Dedifferentiated amniotic fluid mesenchymal stem cell (primary cell): Measurements from ENCODE around the gene SLC39A11.
"Not testable (repeated sequence)": the region's sequence is repeated elsewhere in the genome, so short reads cannot be mapped to it uniquely, and the experiment has no call there.

ENCODE experiments used
- DNase-seq: peaks from one replicate; pipeline ENCODE4 v3.0.0-alpha.2; 2016; ENCODE audit errors: extremely low spot score

The SLC39A11 gene

DNA sequence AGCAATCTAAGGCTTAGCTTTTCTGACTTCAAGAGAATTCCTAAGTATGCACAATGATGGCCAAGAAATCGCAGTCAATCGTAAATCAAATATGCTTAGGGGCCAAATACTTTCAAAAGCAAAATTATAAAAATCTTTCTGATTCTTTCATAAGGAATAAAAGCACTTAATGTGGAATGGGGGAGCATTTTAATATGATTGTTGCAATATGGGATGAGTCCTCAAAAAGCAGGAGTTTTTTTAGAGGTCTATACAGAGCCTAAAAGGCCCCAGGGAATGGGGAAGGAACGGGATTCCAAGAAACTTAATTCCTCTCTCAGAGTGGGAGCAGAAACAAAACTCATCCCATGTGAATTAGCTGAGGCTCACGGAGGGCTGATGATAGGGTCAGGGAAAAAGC, 14.7 kb upstream of the SLC39A11 start:
- no peak for DNase-seq

DNA sequence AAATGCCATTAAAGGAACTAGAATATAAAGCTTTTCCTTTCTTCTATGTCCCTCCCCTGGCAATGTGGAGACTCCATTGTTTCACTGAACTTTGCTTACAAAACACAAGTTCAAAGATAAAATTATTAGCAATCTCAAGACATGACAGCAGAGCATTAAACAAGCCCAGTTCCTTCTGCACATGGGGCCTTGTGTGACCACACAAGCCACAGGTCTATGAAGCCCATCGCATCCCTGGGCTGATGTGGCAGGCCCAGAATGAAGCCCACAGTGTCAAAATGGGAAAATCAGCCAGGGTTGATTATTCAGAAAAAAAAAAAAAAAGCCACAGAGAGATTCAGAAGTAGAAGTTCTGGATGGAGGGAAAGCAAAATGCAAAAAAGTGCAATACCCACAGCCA, 12.9 kb upstream of the SLC39A11 start:
- no peak for DNase-seq

DNA sequence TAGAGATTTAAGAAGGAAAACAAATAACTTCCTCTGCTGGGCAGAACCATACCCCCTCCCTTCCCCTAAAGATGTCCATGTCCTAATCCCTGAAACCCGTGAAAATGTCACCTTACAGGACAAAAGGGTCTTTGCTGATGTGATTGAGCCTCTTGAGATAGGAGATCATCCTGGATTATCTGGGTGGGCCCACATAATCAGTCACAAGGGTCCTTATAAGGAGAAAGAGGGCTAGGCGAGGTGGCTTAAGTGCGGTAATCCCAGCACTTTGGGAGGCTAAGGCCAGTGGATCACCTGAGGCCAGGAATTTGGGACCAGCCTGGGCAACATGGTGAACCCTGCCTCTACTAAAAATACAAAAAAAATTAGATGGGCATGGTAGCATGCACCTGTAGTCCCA, 12.0 kb upstream of the SLC39A11 start:
- DNase-seq, result no peak

DNA sequence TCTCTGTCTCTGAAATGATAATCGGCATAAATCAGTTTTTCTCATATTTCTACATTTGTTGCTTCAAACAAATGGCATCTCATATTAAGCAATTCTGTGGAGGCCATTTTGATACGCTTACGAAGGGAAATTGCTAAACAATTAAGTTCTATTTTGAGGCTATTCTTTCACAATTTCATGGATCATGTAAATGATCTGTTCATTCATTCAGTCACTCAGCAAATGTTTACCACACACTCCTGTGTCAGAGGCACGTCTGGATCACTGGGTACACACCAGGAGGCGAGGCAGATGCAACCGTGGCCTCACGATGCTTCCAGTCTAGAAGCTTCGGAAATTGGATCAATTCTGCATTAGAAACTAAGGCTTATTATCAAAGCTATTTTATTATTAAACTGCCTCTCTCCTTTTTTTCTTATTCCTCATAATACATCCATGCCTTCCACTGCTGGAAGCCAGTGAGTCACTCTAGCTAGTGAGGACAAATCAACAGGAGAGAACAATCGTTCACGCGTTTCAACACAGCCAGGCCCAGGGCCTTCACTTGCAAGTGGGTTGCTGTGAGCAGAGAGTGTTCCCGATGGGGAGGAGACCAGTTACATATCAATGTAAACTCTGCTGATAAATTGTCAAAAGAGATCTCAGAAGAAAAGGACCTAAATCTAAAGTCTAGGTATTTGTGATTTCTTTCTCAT, 11.3 kb upstream of the SLC39A11 start:
- no peak for DNase-seq

DNA sequence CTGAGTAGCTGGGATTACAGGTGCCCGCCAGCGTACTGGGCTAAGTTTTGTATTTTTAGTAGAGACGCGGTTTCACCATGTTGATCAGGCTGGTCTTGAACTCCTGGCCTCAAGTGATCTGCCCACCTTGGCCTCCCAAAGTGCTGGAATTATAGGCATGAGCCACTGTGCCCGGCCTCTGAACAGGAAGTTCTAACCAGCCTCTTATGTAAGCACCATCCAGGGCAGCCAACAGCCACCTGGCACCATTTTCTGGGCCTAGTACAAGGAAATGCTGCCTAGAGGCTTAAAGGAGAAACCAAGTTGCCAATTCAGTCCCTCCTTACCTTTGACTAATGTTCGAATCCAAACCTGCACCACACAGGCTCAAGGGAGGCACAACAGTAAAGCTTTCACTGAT, 8.5 kb upstream of the SLC39A11 start:
- DNase-seq, result no peak

DNA sequence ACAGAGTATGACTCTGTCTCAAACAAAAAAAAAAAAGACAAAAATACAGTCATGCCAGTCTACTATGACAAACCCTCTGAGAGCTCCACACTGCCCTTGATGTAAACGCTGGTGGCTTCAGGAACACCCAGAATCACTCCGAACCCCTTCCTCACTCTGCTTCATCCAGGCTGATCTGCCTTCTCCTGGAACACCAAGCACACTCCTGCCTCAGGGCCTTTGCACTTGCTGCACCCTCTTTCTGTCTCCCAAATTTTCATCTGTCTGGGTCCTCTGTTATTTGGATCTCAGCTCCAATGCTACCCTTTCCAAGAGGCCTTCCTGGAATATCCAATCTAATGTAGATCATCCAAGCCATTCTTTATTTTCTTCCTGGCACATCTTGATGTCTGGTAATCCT, 7.9 kb upstream of the SLC39A11 start:
- no peak for DNase-seq

DNA sequence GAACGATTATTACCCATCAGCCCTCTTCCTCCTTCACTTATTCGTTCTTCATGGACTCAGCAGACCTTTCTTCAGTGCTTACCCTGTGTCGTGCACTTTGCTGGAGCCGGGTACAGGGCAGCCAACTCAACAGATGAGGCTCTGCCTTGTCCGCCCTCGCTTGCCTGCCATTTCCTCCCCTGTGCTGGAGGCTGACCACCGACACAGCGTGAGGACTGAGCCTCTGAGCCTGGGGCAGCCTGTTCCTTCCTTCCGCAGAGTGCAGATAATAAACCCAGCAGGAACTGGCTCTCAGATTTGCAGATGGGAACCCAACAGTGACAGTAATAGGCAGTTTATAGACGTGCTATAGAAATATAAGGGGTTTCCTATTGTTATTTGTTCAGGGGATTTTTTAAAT, 7.0 kb upstream of the SLC39A11 start:
- no peak for DNase-seq

DNA sequence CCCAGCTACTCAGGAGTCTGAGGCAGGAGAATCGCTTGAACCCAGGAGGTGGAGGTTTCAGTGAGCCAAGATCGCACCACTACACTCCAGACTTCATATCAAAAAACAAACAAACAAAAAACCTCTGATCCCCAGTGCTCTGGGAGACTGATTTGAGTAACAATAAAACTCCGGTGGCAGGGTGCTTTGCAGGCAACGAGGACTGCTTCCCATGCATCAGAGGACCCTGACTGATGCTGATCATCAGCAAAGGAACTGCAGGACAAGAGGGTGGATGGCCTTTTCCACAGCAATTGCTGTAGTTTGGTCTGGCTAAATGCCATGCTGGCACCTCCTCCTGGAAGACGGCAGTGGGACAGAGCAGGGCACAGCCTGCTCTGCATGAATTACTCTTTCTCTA, 6.4 kb upstream of the SLC39A11 start:
- no peak for DNase-seq

DNA sequence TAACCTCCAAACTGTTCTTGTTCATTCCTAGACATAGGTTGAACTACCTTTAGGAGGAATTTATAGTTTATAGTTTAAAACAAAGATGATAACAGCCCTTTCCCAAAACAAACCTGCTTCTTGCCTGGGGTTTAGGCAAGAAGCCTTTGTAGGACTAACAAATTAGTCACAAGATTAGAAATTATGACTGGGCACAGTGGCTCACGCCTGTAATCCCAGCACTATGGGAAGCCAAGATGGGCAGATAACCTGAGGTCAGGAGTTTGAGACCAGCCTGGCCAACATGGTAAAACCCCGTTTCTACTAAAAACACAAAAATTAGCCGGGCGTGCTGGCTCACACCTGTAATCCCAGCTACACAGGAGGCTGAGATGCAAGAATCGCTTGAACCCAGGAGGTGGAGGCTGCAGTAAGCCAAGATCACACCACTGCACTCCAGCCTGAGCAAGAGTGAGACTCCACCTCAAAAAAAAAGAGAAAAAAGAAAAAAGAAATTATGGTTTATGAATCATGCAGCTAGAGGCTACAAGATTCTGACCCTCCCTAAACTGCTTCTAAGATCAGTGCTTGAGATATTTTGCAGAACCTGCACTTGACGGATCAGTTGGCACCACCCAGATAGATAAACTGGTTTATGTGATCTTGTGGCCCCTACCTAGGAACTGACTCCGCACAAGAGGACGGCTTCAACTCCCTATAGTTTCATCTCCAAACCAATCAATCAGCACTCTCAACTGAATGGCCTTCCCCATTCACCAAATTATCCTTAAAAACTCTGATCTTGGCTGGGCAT, 5.7 kb upstream of the SLC39A11 start:
- DNase-seq, result not testable (repeated sequence)

DNA sequence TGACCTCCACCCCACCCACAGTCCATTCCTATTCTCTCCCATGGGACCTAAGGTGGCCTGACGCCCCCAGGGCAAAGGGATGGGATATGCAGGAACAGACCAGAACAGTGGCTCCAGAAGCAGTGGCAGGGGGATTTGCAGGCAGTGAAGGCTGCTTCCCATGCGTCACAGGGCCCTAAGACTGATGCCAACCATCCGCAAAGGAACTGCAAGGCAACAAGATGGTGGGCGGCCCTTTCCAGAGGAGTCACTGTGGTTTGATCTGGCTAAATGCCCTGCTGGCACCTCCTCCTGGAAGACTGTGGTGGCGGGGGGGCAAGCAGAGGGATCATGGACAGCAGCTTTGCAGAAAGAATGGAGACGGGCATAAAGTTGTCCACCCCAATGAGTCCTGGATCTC, 4.4 kb upstream of the SLC39A11 start:
- DNase-seq, result no peak

DNA sequence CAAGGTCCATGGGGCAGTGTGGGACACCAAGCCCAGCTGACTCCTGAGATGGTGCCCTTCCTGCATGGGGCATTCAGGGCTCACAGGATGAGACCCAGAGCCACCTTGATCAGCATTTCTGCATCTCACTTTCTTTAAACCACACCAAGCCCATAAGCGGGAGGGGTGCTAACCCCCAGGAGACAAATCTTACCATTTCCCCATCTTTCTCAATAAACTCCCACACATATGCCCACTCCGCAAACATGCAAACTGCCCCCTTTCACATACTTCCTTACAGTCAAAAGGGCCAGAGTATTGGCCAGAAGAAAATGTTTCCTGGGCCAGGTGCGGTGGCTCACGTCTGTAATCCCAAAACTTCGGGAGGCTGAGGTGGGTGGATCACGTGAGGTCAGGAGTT, 3.7 kb upstream of the SLC39A11 start:
- DNase-seq, result no peak

DNA sequence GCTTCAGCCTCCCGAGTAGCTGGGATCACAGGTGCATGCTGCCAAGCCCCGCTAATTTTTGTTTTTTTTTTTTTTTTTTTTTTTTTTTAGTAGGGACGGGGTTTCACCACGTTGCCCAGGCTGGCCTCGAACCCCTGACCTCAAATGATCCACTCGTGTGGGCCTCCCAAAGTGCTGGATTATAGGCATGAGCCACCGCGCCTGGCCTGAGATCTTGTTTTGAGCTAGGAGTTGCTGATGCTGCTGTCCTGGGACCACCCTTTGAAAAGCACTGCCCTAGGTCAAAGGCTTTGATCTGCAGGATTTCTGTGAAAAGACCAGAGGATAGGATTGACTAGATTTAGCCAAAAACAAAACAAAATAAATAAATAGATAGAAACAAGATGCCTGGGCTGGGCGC, 798 bp upstream of the SLC39A11 start:
- no peak for DNase-seq

DNA sequence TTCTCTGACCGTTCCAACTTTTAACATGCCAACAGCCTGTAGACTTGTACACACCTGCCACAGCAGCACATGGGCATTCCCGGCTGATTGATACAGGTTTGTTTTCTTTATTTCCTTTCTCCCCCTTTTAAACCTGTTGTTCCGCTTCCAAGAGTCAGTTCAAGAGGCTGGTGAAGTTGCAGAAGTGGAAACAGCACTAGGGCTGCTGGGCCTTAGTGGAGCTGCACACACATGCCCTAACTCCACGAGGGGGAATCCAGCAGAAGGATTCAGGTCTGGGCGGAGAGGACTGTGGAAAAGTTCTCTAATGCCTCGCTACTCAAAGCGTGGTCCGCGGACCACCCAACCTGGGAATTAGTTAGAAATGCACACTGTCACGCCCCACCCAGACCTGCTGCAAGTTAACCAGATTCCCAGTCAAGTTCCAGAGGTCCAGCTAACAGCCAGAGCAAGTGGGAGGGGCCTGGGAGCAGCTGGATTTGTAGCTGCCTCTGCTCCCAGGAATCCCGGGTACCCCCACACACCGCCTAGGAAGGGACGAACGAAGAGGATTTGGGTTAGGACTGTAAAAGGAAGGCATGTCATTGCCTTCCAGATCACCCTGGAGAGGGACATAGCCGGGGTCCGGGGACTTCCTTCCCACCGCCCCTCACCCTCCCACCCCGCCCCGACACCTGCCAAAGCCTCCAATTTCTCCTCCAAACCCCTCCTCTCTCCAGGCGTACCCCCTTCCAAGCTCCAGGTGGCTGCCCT, 542 bp downstream of the SLC39A11 start:
- no peak for DNase-seq

DNA sequence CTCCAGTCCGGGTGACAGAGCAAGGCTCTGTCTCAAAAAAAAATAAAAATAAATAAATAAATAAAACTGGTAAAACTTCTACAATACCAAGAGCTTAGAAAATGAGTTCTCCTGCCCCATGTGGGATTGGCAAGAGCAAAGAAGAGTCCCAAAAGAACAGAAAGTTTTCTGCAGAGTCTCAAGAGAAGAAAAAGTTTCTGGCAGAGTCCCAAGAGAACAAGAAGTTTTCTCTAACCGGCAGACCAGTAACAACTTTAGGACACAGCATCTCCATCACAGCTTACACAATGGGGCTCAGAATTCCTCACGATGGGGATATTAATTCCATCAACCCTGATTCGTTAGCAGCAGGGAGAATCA, 1.1 kb downstream of the SLC39A11 start:
- no peak for DNase-seq

DNA sequence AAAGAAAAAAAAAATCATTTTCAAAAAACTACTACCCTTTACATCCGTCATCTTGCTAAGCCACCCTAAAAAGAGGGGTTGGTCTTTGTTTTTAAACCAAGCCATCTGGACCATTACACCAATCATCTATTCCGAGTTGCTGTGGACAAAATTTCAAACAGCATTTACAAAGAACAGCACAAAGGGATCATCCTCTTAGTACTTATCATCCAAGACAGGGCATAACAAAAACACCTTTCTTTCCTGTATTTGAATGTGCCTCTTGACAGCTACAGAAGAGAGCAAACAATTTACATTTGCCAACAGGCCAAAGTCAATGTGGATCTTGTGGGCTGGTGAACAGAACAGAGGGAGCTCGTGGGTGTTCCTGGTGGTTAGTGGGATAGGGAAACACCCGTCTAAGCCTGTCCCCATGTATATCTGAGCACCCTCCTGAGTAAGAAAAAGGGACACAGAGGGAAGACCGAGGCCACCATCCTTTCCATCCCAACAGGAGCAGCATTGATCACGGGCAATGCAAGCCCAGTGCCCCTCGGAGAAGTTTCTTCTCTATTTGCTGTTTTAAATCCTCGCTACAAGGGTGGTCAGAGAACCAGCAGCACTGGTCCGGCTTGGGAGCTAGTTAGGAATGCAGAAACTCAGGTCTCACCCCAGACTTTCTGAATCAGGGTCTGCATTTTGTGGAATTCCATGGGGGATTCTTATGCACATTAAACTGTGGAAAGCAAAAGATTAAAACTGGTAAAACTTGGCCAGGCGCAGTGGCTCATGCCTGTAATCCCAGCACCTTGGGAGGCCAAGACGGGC, 1.9 kb downstream of the SLC39A11 start:
- no peak for DNase-seq

DNA sequence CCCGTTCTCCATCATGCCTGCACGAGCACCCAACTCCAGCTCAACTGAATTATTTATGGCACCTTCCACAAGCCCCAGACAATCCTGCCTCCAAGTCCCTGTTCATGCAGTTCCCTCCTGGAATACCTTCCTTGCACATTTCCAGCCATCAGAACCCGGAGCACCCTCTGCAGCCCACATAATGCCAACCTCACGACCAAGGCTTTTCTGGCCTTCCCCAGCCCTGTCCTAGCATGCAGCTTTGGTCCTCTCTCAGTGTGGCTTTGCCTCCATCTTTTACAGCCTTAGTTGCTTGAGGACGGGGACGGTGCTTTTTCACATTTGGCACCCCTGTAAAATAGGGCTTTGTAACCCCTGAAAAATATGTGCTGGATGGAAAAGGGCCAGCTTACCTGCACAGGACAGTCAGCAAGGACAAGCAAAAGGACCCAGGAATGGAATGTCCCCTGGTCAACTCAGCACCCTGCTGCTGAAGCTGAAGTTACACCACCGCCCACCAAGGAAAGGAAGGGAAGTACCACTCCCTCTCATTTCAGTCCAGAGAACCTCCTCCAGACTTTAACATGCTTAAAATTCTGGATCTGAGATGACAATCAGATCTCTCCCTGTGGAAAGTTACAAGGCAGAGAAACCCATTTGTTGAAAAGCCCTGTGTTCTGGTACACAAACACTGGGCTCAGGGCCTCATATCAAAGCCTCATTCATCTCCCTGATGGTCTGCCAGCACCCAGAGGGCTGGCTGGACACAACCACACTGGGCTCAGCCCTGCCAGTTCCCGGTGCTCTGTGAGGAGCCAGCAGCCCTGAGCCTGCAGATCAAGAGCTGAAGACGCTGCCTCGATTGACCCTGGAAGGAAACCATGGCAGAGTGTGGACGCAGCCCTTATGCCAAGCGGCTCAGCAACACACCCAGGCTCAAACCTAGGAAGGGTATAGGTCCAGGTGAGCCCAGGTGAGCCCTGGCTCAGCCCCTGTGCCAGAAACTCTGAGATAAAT, 2.9 kb downstream of the SLC39A11 start:
- DNase-seq, result no peak

DNA sequence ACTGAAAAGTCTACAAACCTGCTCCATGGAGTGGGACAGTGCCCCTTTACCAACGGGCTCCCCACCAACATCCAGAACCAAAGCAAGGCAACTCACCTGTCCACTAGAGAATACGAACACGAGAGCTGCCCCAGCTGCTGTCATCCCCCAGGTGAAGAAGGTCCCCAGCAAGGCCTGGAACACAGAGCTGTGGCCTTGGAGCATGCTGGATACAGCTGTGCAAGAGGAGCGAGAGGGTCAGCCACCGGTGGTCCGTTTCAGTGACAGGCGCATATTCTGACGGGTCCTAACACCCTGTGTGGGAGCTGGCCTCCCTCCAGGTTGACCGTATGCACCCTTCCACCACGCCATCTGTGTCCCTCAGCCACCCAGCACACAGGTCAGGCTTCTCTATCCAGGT, 3.9 kb downstream of the SLC39A11 start:
- no peak for DNase-seq

DNA sequence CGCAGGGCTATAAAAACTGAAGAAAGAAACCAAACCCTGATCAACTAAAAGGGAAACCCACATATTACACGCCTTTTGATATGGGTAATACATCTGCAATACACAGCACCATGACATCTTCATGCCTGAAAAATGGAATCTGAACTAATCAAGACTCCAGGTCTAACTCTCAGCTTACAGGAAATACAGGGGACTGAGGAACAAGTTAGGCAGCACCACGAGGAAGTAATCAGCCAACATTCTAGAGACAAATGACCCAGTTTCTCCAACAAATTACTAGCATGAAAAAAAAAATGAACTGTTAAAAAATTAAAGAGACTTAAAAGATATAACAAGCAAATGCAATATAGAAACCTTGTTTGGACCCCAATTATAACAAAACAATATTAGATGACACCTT, 9.1 kb downstream of the SLC39A11 start:
- DNase-seq, result no peak

DNA sequence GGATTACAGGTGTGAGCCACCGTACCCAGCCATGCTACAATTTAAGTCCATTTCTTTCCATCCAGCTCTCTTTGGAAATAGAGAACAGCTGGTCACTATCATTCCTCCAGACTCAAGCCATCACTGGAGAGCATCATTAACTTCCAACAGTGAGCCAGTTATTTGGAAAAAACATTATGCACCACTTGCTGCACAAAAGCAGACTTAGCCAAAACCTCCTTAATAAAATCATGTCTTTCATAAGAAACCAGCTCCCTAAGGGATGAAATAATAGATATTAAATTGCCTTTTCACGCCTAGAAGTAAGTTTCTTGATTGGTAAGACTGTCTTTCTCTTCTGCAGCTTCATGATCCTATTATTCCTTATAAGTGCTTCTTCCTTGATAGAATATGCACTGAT, 17.9 kb downstream of the SLC39A11 start:
- no peak for DNase-seq

DNA sequence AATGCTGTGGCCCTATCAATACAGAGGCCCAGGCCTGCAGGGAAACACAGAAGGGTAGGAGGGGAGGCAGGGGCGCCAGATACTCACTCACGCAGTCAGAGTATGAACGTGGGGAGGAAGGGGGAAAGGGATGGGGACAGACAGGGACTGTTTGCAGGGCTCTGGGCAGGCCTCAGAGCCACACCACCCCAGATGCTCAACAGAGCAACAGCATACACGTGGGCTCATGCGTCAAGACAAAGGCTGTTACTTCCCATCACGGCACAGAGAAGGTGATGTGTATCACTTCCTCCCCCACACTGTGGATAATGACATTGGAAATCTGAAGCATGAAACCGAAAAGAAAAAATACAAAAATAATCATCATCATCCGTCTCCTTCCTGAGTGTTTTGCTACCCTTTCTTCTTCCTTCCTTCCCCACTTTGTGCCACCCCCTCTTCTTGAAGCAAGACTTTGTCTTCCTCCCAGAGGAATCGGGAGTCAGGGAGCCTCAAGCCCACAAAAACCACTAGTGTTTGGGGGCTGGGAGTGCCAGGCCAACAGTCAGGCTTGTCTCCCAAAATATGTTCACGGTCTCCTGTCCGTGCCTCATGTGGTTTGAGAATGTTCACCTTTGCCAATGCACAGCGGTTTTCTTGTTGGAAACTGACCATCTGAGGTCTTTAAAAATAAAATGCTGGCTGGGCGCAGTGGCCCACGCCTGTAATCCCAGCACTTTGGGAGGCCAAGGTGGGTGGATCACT, 20.1 kb downstream of the SLC39A11 start:
- DNase-seq, result no peak
